Cardiac fibroblast (primary cell): ENCODE data around the gene YIPF6.
A peak's percentile ranks its signal among the peaks of the same experiment; 100 is the strongest.
"Not testable (repeated sequence)": the region's sequence is repeated elsewhere in the genome, so short reads cannot be mapped to it uniquely, and the experiment has no call there.

Experiments
- DNase-seq, 2 donors: peaks; one replicate each; pipeline versions ENCODE4 v3.0.0 to v3.0.0-alpha.2; 2010; ENCODE audit warnings: low read depth in 2 of 2
- H3K4me3 ChIP-seq, 2 donors: replicated peaks in 1 of 2; 1 replicate in 1 of 2; 2 replicates in 1 of 2; pipeline ENCODE4 v1.5.1; 2011; ENCODE audit warnings: low read depth in 2 of 2, low read length in 2 of 2, mild to moderate bottlenecking in 2 of 2, moderate library complexity in 1 of 2
- TF ChIP-seq, protein P1 (sequence below): IDR thresholded peaks from one replicate; pipeline ENCODE4 v1.5.1; 2011; ENCODE audit warnings: low read depth, mild to moderate bottlenecking, low read length, inconsistent platforms

Gene YIPF6

GRCh38 chrX:68487924-68488323 is 10.9 kb upstream of the YIPF6 start:
- H3K4me3 ChIP-seq = no peak overlapping the region
- no peak for DNase-seq
- TF ChIP-seq, protein P1, sequence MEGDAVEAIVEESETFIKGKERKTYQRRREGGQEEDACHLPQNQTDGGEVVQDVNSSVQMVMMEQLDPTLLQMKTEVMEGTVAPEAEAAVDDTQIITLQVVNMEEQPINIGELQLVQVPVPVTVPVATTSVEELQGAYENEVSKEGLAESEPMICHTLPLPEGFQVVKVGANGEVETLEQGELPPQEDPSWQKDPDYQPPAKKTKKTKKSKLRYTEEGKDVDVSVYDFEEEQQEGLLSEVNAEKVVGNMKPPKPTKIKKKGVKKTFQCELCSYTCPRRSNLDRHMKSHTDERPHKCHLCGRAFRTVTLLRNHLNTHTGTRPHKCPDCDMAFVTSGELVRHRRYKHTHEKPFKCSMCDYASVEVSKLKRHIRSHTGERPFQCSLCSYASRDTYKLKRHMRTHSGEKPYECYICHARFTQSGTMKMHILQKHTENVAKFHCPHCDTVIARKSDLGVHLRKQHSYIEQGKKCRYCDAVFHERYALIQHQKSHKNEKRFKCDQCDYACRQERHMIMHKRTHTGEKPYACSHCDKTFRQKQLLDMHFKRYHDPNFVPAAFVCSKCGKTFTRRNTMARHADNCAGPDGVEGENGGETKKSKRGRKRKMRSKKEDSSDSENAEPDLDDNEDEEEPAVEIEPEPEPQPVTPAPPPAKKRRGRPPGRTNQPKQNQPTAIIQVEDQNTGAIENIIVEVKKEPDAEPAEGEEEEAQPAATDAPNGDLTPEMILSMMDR = no peak

- H3K4me3 ChIP-seq = no peak overlapping the region
- no peak for DNase-seq
- TF ChIP-seq, protein P1 = no peak
Observed at GRCh38 chrX:68488657-68489056, 10.2 kb upstream of the YIPF6 start.

- TF ChIP-seq, protein P1 = peak; percentile 36
- peak; percentile 29 to 38 for DNase-seq
- no peak overlapping the region for H3K4me3 ChIP-seq
Observed at GRCh38 chrX:68490644-68491043, 8.2 kb upstream of the YIPF6 start.

DNA sequence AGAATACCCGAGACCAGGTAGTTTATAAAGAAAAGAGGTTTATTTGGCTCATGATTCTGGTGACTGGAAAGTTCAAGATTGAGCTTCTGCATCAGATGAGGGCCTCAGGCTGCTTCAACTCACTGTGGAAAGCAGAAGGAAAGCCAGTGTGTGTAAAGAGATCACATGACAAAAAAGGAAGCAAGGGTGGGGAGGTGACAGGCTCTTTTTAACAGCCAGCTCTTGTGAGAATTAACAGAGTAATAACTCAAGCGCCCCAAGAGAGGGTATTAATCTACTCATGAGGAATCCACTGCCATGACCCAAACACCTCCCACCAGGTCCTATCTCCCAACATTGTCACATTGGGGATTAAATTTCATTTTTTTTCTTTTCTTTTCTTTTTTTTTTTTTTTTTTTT is 6.3 kb upstream of the YIPF6 start:
- TF ChIP-seq, protein P1 = no peak
- DNase-seq = no peak
- H3K4me3 ChIP-seq = no peak overlapping the region

DNA sequence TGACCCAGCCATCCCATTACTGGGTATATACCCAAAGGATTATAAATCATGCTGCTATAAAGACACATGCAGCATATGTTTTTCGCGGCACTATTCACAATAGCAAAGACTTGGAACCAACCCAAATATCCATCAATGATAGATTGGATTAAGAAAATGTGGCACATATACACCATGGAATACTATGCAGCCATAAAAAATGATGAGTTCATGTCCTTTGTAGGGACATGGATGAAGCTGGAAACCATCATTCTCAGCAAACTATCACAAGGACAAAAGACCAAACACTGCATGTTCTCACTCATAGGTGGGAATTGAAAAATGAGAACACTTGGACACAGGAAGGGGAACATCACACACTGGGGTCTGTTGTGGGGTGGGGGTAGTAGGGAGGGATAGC is 5.1 kb upstream of the YIPF6 start:
- DNase-seq, H3K4me3 ChIP-seq: not testable (repeated sequence)

- DNase-seq = no peak
- H3K4me3 ChIP-seq = peak overlapping the region; percentile 70 to 75
- TF ChIP-seq, protein P1 = peak; percentile 8
Observed at GRCh38 chrX:68498044-68498507, 775 bp upstream of the YIPF6 start.

DNA sequence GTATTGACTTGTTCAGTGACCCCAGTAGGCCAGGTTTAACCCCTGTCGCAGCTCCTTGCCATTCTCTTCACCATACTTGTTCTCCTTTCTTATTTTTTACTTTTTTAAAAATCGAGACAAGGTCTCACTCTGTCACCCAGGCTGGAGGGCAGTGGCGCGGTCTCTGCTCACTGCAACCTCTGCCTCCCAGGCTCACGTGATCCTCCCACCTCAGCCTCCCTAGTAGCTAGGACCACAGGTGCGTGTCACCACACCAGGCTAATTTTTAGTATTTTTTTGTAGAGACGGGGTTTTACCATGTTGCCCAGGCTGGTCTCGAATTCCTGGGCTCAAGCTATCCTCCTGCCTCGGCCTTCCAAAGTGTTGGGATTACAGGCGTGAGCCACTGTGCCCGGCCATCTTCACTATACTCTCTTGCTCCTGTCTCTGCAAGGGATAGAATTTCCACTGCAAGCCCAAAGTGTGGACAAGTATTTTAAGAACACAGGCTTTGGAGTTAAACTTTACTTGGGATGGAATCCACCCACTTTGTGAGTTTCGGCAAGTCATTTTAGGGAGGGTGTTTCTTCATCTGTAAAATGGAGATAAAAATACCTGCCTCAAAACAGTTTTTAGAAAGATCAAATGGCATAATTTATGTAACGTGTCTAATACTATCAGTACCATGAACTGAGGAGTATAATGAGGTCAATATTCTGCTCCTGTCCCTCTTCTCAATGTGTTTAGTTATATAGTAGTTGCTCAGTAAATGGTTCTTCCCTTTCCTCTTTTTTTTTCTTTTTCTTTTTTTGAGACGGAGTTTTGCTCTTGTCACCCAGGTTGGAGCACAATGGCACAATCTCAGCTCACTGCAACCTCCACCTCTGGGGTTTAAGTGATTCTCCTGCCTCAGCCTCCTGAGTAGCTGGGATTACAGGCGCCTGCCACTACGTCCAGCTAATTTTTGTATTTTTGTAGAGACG is 973 bp downstream of the YIPF6 start:
- H3K4me3 ChIP-seq = peak overlapping the region; percentile 70 to 75
- DNase-seq = no peak
- TF ChIP-seq, protein P1 = no peak
